Measurements from ENCODE around the gene SAP30BP. TPM values are rescaled to one million over a fixed set of nuclear protein-coding genes. Genes with fewer than 3 reads are reported as not detected.

Gene SAP30BP
- total RNA-seq, 1 experiment from 2014 or later, result 80.3 TPM

GRCh38 chr17:75646638-75646992 lies 20.5 kb upstream of the SAP30BP start:
- Histone ChIP-seq H3K4me1 (replicated peaks; ENCODE audit: insufficient read depth) (peaks cover 51% of the 10 kb centered on the region), H4K20me1 (ENCODE audit: insufficient read depth) (no peaks in the 10 kb centered on the region), H3K27me3 (ENCODE audit: insufficient read depth, low read depth) (no peaks in the 10 kb centered on the region), H3K4me3 (no peak overlapping the region), H3K9me3 (ENCODE audit: insufficient read depth, low read depth) (no peaks in the 10 kb centered on the region), H2AFZ (no peak overlapping the region), H3K27ac (peak overlapping the region; percentile 92), H3K4me2 (peak overlapping the region; percentile 68), H3K9me2 (ENCODE audit: insufficient read depth) (no peaks in the 10 kb centered on the region), H3K36me3 (ENCODE audit: low read depth) (no peaks in the 10 kb centered on the region; the same call in 1 of the 2 replicates), H3K79me2 (ENCODE audit: low read depth) (0 out of 2 replicates have a peak, but pooled peaks cover 6% of the 10 kb centered on the region), H3F3A (ENCODE audit: insufficient read depth, low read depth) (peaks cover 43% of the 10 kb centered on the region)
- ChIA-PET CTCF (interaction anchor here (0.6 to 4.1 kb wide), 4 partner anchors 13 to 229 kb away, joined by 4 to 40 read pairs (median 11); partner anchors contain the start of gene SMIM5), POLR2A (ENCODE audit: unreplicated experiment) (interaction anchor here (0.6 to 1.4 kb wide), 4 partner anchors 9 to 350 kb away, joined by 3 to 7 read pairs (median 4); partner anchors contain the start of gene SMIM5)
- TF ChIP-seq CTCF (conservative IDR thresholded peaks at IDR 0.05), result no peak
- no peak for TF ChIP-seq EZH2 (IDR thresholded peaks at IDR 0.05; ENCODE audit: low read depth)
- intact Hi-C loops (cut with micrococcal nuclease; ENCODE audit: unreplicated experiment), result loop anchor here (5.0 kb wide), 2 partner anchors 44 to 114 kb away; no protein-coding TSS in a partner anchor
- no peak for DNase-seq
- TSS peak; percentile 70 for BruUV-seq (replicated peaks)

- CTCF ChIA-PET, result interaction anchor here (0.7 to 4.1 kb wide), 2 partner anchors 14 to 229 kb away, joined by 4 to 40 read pairs; partner anchors contain the start of gene SMIM5
- Histone ChIP-seq H3K4me1 (replicated peaks; ENCODE audit: insufficient read depth) (peaks cover 47% of the 10 kb centered on the region), H2AFZ (no peak overlapping the region), H3K4me2 (peak overlapping the region; percentile 68), H3F3A (ENCODE audit: insufficient read depth, low read depth) (peaks cover 46% of the 10 kb centered on the region), H3K27me3 (ENCODE audit: insufficient read depth, low read depth) (no peaks in the 10 kb centered on the region), H3K36me3 (ENCODE audit: low read depth) (no peaks in the 10 kb centered on the region; the same call in 1 of the 2 replicates), H4K20me1 (ENCODE audit: insufficient read depth) (no peaks in the 10 kb centered on the region), H3K9me3 (ENCODE audit: insufficient read depth, low read depth) (no peaks in the 10 kb centered on the region), H3K4me3 (no peak overlapping the region), H3K9me2 (ENCODE audit: insufficient read depth) (no peaks in the 10 kb centered on the region), H3K27ac (peak overlapping the region; percentile 92), H3K79me2 (ENCODE audit: low read depth) (0 out of 2 replicates have a peak, but pooled peaks cover 6% of the 10 kb centered on the region)
- TF ChIP-seq EZH2 (IDR thresholded peaks at IDR 0.05; ENCODE audit: low read depth) (no peak), CTCF (conservative IDR thresholded peaks at IDR 0.05) (no peak)
- no TSS peak for BruUV-seq (replicated peaks)
- intact Hi-C loops (cut with micrococcal nuclease; ENCODE audit: unreplicated experiment), result loop anchor here (5.0 kb wide), 2 partner anchors 45 to 115 kb away; no protein-coding TSS in a partner anchor
- DNase-seq, result no peak
- POLR2A ChIA-PET (ENCODE audit: unreplicated experiment), result no interaction called here
Observed at GRCh38 chr17:75647061-75647460, 20.1 kb upstream of the SAP30BP start.

- Histone ChIP-seq H3K27me3 (ENCODE audit: insufficient read depth, low read depth) (no peaks in the 10 kb centered on the region), H3K4me3 (no peak overlapping the region), H3K9me2 (ENCODE audit: insufficient read depth) (no peaks in the 10 kb centered on the region), H3K27ac (no peak overlapping the region), H3K79me2 (ENCODE audit: low read depth) (0 out of 2 replicates have a peak, but pooled peaks cover 6% of the 10 kb centered on the region), H3K36me3 (ENCODE audit: low read depth) (no peaks in the 10 kb centered on the region; the same call in 1 of the 2 replicates), H3K9me3 (ENCODE audit: insufficient read depth, low read depth) (no peaks in the 10 kb centered on the region), H3F3A (ENCODE audit: insufficient read depth, low read depth) (peaks cover 38% of the 10 kb centered on the region), H3K4me1 (replicated peaks; ENCODE audit: insufficient read depth) (peaks cover 38% of the 10 kb centered on the region), H4K20me1 (ENCODE audit: insufficient read depth) (no peaks in the 10 kb centered on the region), H3K4me2 (no peak overlapping the region), H2AFZ (no peak overlapping the region)
- ChIA-PET POLR2A (ENCODE audit: unreplicated experiment) (no interaction called here), CTCF (interaction anchor here (0.6 to 4.1 kb wide), 2 partner anchors 15 to 52 kb away, joined by 4 to 40 read pairs; partner anchors contain the start of gene SMIM5)
- no TSS peak for BruUV-seq (replicated peaks)
- TF ChIP-seq EZH2 (IDR thresholded peaks at IDR 0.05; ENCODE audit: low read depth), result no peak
- no peak for TF ChIP-seq CTCF (conservative IDR thresholded peaks at IDR 0.05)
- no peak for DNase-seq
- intact Hi-C loops (cut with micrococcal nuclease; ENCODE audit: unreplicated experiment), result loop anchor here (5.0 kb wide), 2 partner anchors 46 to 116 kb away; no protein-coding TSS in a partner anchor
Observed at GRCh38 chr17:75647921-75648320, 19.2 kb upstream of the SAP30BP start.

Data from PC-9 (cell line).